ENCODE results near the gene ZNF780B. TPM values are rescaled to one million over a fixed set of nuclear protein-coding genes. Genes with fewer than 3 reads are reported as not detected.

Gene ZNF780B
- total and polyA plus RNA-seq, 2 of the 8 experiments (the other 6 are each of a cell fraction or from before 2014, with no cell fraction given): 3.1 to 22.4 TPM

- TF ChIP-seq BACH1 (IDR thresholded peaks at IDR 0.05; ENCODE audit: low read length) (no peak), CTBP2 (IDR thresholded peaks at IDR 0.05; ENCODE audit: borderline replicate concordance, insufficient read depth, insufficient read length, low read length) (no peak), POLR2A (IDR thresholded peaks at IDR 0.05; ENCODE audit: control extremely low read depth in 1 of 2, low read depth in 2 of 2, low read length in 2 of 2) (no peak), POU5F1 (IDR thresholded peaks at IDR 0.05; ENCODE audit: low read depth, low read length) (no peak)
Observed at GRCh38 chr19:39982883-39983282, 73.1 kb downstream of the ZNF780B start (continued).

Other genes with a start within 250 kb of the ZNF780B start
- gene DYRK1B, start 222.1 kb downstream of the ZNF780B start, total RNA-seq (2021; fragmentation: NEBNext Ultra II Directional; extraction: Animal tissue kit (Norgen Biotek cat#: 25700)): 14.8 and 15.8 TPM in 2 replicates
- 6.9 and 13.6 TPM in 2 replicates for gene DYRK1B, start 222.1 kb downstream of the ZNF780B start, polyA plus RNA-seq (2011; rRNA removed)
- gene FBL, start 209.9 kb downstream of the ZNF780B start, total RNA-seq (2021; fragmentation: NEBNext Ultra II Directional; extraction: Animal tissue kit (Norgen Biotek cat#: 25700)): 790 and 809 TPM in 2 replicates
- 1,361 and 1,596 TPM in 2 replicates for gene FBL, start 209.9 kb downstream of the ZNF780B start, polyA plus RNA-seq (2011; rRNA removed)
- gene FCGBP, start 121.6 kb downstream of the ZNF780B start, total RNA-seq (2021; fragmentation: NEBNext Ultra II Directional; extraction: Animal tissue kit (Norgen Biotek cat#: 25700)): 2.9 and 3.1 TPM in 2 replicates
- gene FCGBP, start 121.6 kb downstream of the ZNF780B start, polyA plus RNA-seq (2011; rRNA removed): 1.1 and 2.6 TPM in 2 replicates
- 126 and 127 TPM in 2 replicates for gene PSMC4, start 85.1 kb downstream of the ZNF780B start, total RNA-seq (2021; fragmentation: NEBNext Ultra II Directional; extraction: Animal tissue kit (Norgen Biotek cat#: 25700))
- 116 and 148 TPM in 2 replicates for gene PSMC4, start 85.1 kb downstream of the ZNF780B start, polyA plus RNA-seq (2011; rRNA removed)
- 1.1 and 1.9 TPM in 2 replicates for gene ZNF546, start 59.2 kb downstream of the ZNF780B start, total RNA-seq (2021; fragmentation: NEBNext Ultra II Directional; extraction: Animal tissue kit (Norgen Biotek cat#: 25700))
- gene ZNF546, start 59.2 kb downstream of the ZNF780B start, polyA plus RNA-seq (2011; rRNA removed): 0.05 and 0.21 TPM in 2 replicates
- 11.0 and 12.0 TPM in 2 replicates for gene ZNF780A, start 34.7 kb upstream of the ZNF780B start, total RNA-seq (2021; fragmentation: NEBNext Ultra II Directional; extraction: Animal tissue kit (Norgen Biotek cat#: 25700))
- 3.5 and 3.9 TPM in 2 replicates for gene ZNF780A, start 34.7 kb upstream of the ZNF780B start, polyA plus RNA-seq (2011; rRNA removed)
- 15.9 and 18.3 TPM in 2 replicates for gene MAP3K10, start 135.2 kb upstream of the ZNF780B start, total RNA-seq (2021; fragmentation: NEBNext Ultra II Directional; extraction: Animal tissue kit (Norgen Biotek cat#: 25700))
- 4.9 and 9.2 TPM in 2 replicates for gene MAP3K10, start 135.2 kb upstream of the ZNF780B start, polyA plus RNA-seq (2011; rRNA removed)
- not detected in 2 replicates for gene TTC9B, start 162.2 kb upstream of the ZNF780B start, total RNA-seq (2021; fragmentation: NEBNext Ultra II Directional; extraction: Animal tissue kit (Norgen Biotek cat#: 25700))
- 0.24 and 0.26 TPM in 2 replicates for gene TTC9B, start 162.2 kb upstream of the ZNF780B start, polyA plus RNA-seq (2011; rRNA removed)
- gene CCNP, start 170.5 kb upstream of the ZNF780B start, total RNA-seq (2021; fragmentation: NEBNext Ultra II Directional; extraction: Animal tissue kit (Norgen Biotek cat#: 25700)): 0.63 and 1.9 TPM in 2 replicates
- gene CCNP, start 170.5 kb upstream of the ZNF780B start, polyA plus RNA-seq (2011; rRNA removed): 2.1 and 4.6 TPM in 2 replicates
- 137 and 151 TPM in 2 replicates for gene AKT2, start 229.1 kb upstream of the ZNF780B start, total RNA-seq (2021; fragmentation: NEBNext Ultra II Directional; extraction: Animal tissue kit (Norgen Biotek cat#: 25700))
- 183 and 252 TPM in 2 replicates for gene AKT2, start 229.1 kb upstream of the ZNF780B start, polyA plus RNA-seq (2011; rRNA removed)

All from H1 (cell line).